HG02885 (cell line): ENCODE data around the gene CSNK1A1.

Source experiments
- ATAC-seq: cut with Tn5 transposase; IDR thresholded peaks from one replicate; pipeline ENCODE4 v1.9.1; 2021; ENCODE audit warnings: mild to moderate bottlenecking; ENCODE audit not compliant: unreplicated experiment, poor library complexity

The CSNK1A1 gene

GRCh38 chr5:149443210-149443609, 108.0 kb downstream of the CSNK1A1 start:
- ATAC-seq: no peak

GRCh38 chr5:149442563-149443182, 108.6 kb downstream of the CSNK1A1 start:
- ATAC-seq: peak; percentile 90
